Subcutaneous preadipocyte (primary cell): ENCODE data around the gene MORN1. TPM values are rescaled to one million over a fixed set of nuclear protein-coding genes. Genes with fewer than 3 reads are reported as not detected.

Experiments used
- total RNA-seq: library from RNA; depleted of rRNA; stranded (reverse); fragments of >200 nt; gene quantifications from 2 replicates; pipeline ENCODE4 v1.2.3, GENCODE V29; 2012

The MORN1 gene
- total RNA-seq, result 8.1 and 11.1 TPM in 2 replicates

DNA sequence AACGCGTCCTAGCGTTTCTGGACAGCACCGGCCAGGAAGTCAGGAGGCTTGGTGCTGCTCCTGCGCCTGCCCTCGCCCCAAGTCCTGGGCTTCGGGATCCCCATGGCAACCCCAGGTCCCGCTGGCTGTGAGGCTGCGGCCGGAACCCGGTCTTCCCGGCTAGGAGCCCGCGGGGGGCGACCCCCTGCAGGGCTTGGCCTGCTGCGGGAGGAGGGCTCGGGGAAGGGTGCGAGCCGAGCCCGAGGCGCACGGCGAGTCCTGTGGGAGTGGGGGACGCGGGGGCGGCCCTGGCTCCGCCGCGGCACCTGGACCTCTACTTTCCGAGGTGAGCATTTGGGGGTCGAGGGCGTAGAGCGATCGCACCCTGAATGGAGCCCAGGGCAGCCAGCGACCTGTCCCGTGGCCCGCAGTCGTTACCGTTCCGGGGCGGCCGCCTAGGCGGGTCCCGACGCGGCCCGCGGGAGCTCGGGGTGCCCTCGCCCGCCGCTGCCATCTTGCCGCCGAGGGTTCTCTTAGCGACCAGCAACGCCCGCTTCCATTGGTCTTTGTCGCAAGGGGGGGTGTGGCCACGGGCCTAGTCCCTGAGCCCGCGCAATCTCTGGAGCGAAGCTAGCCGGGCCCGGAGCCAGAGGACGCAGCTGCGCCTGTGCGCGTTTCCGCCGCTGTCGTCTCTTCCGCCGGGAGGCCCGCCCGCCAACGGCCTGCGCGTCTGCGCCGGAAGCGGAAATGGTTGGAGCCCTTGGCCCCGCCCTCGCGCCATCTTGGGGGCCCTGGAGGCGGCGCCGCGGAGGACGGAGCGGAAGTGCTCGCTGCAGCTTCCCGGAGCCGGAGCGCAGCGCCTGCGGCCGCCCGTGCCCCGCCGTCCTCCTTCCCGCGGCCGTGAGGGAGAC lies at the start of gene MORN1, which contains the start of gene RER1:
MORN1 (minus strand) TSS at position 514 of the 890 bp plus-strand sequence; CDS start at position 493, 21 bp downstream.
RER1 (plus strand) TSS at position 801 of the 890 bp plus-strand sequence. CDS start 3,950 bp downstream, outside the sequence.

DNA sequence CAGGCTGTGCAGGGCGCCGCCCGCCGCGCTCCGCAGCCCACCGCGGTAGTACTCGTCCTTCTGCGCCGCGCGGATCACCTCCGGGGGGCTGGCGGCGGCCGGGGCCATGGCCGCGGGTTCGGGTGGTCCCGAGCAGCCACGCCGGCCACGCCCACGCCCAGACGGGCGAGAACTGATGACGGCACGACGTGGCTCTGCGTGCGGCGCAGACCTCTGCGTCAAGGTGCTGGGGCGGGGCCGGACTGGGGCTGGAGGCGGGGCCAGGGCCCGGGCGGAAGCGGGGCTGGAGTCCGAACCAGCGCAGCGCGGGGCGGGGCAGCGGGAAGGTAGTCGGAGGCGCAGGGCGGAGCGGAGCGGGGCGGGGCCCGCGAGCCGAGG lies 21.0 kb upstream of the MORN1 start, which contains the start of gene PEX10:
PEX10 (minus strand) TSS at position 170 of the 378 bp plus-strand sequence; CDS start at position 108, 62 bp downstream.

Other genes with a start within 250 kb of the MORN1 start
- gene FAAP20, start 196.8 kb downstream of the MORN1 start, total RNA-seq, result 15.4 and 18.0 TPM in 2 replicates
- 18.4 and 22.3 TPM in 2 replicates for gene SKI, start 163.2 kb downstream of the MORN1 start, total RNA-seq
- gene RER1, start 287 bp upstream of the MORN1 start, total RNA-seq, result 65.4 and 97.6 TPM in 2 replicates
- 26.8 and 29.1 TPM in 2 replicates for gene PEX10, start 21.0 kb upstream of the MORN1 start, total RNA-seq
- 0.20 TPM in 1 of 2 replicates, not detected in the other for gene PLCH2, start 84.7 kb upstream of the MORN1 start, total RNA-seq
- gene PANK4, start 135.0 kb upstream of the MORN1 start, total RNA-seq, result 16.5 and 27.4 TPM in 2 replicates
- gene HES5, start 138.7 kb upstream of the MORN1 start, total RNA-seq, result not detected in 2 replicates
- gene TNFRSF14, start 164.8 kb upstream of the MORN1 start, total RNA-seq, result 8.6 and 11.4 TPM in 2 replicates
- gene PRXL2B, start 195.2 kb upstream of the MORN1 start, total RNA-seq, result 11.0 and 16.8 TPM in 2 replicates
- gene MMEL1, start 241.5 kb upstream of the MORN1 start, total RNA-seq, result not detected in 2 replicates